ACC112 (cell line): ENCODE results near the gene RPTN.
A peak's percentile ranks its signal among the peaks of the same experiment; 100 is the strongest.

Experiments
- H2AFZ ChIP-seq: fragments of 200-600 bp; sonication (generic); one replicate; pipeline ENCODE4 v1.6.0; 2017; ENCODE audit warnings: antibody characterized with exemption, low read length; ENCODE audit not compliant: unreplicated experiment
- H3K27ac ChIP-seq: fragments of 200-600 bp; sonication (generic); 2 replicates; pipeline ENCODE4 v1.5.1; 2014; ENCODE audit warnings: low read depth, mild to moderate bottlenecking, antibody characterized with exemption, low read length, moderate library complexity
- H3K27me3 ChIP-seq: fragments of 200-600 bp; sonication (generic); 2 replicates; pipeline ENCODE4 v1.6.1; 2014; ENCODE audit warnings: mild to moderate bottlenecking, antibody characterized with exemption, low read length, moderate library complexity, mixed read lengths; ENCODE audit not compliant: insufficient read depth
- H3K36me3 ChIP-seq: fragments of 200-600 bp; sonication (generic); 2 replicates; pipeline ENCODE4 v1.6.1; 2016; ENCODE audit warnings: mild to moderate bottlenecking, antibody characterized with exemption, low read length, moderate library complexity, mixed read lengths; ENCODE audit not compliant: insufficient read depth
- H3K4me1 ChIP-seq: fragments of 200-600 bp; sonication (generic); one replicate; pipeline ENCODE4 v1.6.1; 2016; ENCODE audit warnings: low read length, mixed read lengths; ENCODE audit not compliant: insufficient read depth, unreplicated experiment, control insufficient read depth
- H3K4me3 ChIP-seq: fragments of 200-600 bp; sonication (generic); 2 replicates; pipeline ENCODE4 v1.5.1; 2014; ENCODE audit warnings: mild to moderate bottlenecking, low read depth, low read length
- H3K79me2 ChIP-seq: fragments of 200-600 bp; sonication (generic); one replicate; pipeline ENCODE4 v1.6.0; 2016; ENCODE audit warnings: low read length; ENCODE audit not compliant: control insufficient read depth, unreplicated experiment, insufficient read depth

Gene RPTN

DNA sequence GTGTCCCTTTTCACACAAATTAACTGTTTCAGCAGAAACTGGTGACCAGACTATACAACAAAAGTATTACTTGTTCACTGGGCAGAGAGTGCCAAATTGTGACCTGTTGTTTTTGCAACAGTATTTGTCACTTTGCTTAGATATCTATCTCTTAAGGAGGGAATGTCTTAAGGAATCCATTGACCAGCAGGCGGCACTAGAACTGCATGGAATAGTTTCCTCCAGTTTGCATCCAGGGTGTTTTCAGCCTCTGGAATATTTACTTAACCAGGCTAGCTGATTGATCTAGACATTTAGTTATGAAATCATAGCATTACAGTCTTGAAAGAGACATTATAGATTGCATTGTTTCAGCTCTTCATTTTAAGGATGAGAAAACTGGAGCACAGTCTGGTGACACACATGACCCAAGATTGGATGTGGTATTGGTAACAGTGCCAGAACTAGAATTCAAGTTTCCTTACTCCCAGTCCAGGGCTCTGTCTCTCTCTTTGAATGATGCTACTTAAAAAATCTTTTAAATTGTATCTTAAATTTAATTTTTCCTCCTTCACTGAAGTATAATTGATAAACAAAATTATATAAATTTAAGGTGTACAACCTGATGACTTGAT lies 16.9 kb downstream of the RPTN start:
- H3K27me3 ChIP-seq: peaks cover 38% of the 10 kb centered on the region
- H3K36me3 ChIP-seq: no peaks in the 10 kb centered on the region
- H3K4me1 ChIP-seq: peaks cover 10% of the 10 kb centered on the region
- H2AFZ ChIP-seq: no peak overlapping the region
- no peaks in the 10 kb centered on the region for H3K79me2 ChIP-seq
- H3K27ac ChIP-seq: no peak overlapping the region
- no peak overlapping the region for H3K4me3 ChIP-seq

DNA sequence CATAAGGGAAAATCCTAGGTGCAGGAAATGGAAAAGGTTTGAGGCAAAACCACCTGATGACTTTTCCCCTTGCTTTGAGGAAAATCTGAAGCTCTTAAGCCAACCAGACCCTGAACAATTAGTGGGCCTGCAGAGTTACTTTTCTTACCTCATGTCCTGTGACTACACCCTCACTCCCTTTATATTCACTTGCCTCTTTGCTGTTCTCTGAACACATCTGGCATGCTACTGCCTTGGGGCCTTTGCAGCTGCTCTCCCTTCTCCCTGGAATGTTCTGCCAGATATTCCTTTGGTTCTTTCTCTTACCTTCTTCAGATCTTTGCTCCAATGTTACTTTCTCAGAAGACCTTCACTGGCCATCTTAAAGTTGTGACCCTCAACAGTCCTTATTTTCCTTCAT lies 21.8 kb downstream of the RPTN start:
- no peaks in the 10 kb centered on the region for H3K79me2 ChIP-seq
- no peaks in the 10 kb centered on the region for H3K4me1 ChIP-seq
- H3K27me3 ChIP-seq: peaks cover 86% of the 10 kb centered on the region
- H3K27ac ChIP-seq: no peak overlapping the region
- no peak overlapping the region for H2AFZ ChIP-seq
- no peaks in the 10 kb centered on the region for H3K36me3 ChIP-seq
- H3K4me3 ChIP-seq: no peak overlapping the region

DNA sequence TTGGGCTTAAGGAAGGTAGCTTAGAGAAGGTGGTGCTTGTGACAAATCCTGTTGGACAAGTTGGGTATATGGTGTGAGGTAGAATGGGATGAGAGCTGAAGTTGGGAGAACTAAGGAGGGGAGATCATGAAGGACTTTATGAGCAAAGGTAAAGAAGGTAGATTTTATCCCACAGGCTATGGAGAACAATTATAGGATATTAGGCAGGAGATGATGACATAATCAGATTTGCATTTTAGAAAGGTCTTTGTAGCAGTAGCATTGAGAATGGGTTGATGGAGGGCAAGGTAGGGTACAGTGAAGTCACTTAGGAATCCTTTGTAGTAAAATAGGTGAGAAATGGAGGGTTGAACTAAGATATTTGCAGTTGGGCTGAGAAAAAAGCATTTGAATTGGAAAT lies 28.8 kb downstream of the RPTN start:
- H2AFZ ChIP-seq: no peak overlapping the region
- H3K79me2 ChIP-seq: no peaks in the 10 kb centered on the region
- H3K27me3 ChIP-seq: peaks cover 95% of the 10 kb centered on the region

DNA sequence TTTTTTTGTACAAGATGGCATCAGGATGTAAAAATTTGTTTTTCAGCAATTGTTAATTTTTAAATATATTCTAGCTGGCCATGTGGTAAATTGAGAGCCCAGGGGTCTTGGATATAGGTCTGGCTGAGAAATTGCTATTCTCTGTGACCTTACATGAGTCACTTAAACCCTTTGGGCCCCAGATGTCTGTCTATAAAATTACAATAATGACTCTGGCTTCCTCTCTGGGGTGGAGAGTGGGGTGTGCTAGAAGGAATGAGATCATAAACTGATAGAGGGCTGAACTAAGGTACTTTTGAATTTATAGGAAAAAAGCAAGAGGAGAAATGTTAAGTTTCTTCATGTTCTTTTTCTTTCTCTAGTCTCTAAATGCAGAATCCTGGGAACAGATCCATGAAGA lies 31.4 kb downstream of the RPTN start:
- Histone ChIP-seq H2AFZ (no peak overlapping the region), H3K27ac (no peak overlapping the region), H3K36me3 (no peaks in the 10 kb centered on the region), H3K79me2 (no peaks in the 10 kb centered on the region), H3K27me3 (peaks cover 90% of the 10 kb centered on the region), H3K4me3 (no peak overlapping the region), H3K4me1 (no peaks in the 10 kb centered on the region)

More for the DNA sequence above, 28.8 kb downstream of the RPTN start:
- Histone ChIP-seq H3K4me3 (no peak overlapping the region), H3K36me3 (no peaks in the 10 kb centered on the region), H3K4me1 (no peaks in the 10 kb centered on the region), H3K27ac (no peak overlapping the region)

DNA sequence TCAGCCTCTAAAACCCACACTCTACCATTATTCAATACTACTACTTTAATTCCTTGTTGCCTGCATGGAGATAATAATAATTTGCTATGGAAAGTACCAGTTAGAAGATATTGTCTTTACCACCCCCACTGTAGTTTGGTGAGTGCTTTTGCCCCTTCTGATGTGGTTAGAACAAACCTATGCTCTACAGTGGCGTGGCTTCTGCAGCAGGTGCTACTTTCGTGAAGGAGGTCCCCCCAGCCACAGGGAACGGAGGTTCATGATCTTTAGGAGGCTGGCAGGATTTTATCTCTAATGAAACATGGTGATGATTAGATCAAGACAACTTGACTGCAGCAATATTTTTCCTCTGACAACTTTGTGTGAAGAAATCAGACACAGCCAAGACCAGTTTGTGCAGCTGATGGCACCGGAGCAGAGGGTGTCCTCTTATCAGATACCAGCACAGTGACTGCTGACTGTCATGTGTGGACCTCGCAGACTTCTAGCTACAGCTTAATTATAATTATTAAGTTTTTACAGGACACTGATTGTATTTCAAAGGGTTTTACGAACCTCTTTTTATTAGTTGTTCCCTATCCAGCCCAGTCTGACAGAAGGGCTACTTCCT lies 33.1 kb downstream of the RPTN start:
- H3K4me3 ChIP-seq: no peak overlapping the region
- H2AFZ ChIP-seq: no peak overlapping the region
- H3K27me3 ChIP-seq: peaks cover 89% of the 10 kb centered on the region

DNA sequence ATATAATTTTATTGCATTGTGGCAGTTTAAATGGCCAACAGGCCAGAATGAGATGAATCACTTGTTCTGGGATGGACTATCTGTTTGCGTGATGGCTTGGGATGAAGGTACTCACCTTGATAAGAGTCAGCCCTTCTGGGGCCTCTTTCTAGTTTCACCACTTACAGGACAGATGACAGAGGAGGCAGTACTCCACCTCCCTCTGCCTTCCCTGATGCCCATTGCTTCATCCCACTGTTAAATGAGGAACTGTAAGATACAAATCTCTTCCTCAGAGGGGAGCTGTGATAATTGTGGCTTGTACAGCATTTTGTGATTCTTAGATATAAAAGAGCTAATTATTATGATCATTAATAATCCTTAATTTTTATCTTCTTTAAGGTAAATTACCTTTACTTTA lies 40.1 kb downstream of the RPTN start:
- Histone ChIP-seq H3K79me2 (no peaks in the 10 kb centered on the region), H3K4me1 (no peaks in the 10 kb centered on the region), H3K36me3 (no peaks in the 10 kb centered on the region), H3K27ac (no peak overlapping the region), H3K4me3 (no peak overlapping the region), H3K27me3 (peaks cover 84% of the 10 kb centered on the region), H2AFZ (no peak overlapping the region)

More for the DNA sequence above, 33.1 kb downstream of the RPTN start:
- no peak overlapping the region for H3K27ac ChIP-seq
- H3K79me2 ChIP-seq: no peaks in the 10 kb centered on the region
- no peaks in the 10 kb centered on the region for H3K36me3 ChIP-seq
- no peaks in the 10 kb centered on the region for H3K4me1 ChIP-seq

DNA sequence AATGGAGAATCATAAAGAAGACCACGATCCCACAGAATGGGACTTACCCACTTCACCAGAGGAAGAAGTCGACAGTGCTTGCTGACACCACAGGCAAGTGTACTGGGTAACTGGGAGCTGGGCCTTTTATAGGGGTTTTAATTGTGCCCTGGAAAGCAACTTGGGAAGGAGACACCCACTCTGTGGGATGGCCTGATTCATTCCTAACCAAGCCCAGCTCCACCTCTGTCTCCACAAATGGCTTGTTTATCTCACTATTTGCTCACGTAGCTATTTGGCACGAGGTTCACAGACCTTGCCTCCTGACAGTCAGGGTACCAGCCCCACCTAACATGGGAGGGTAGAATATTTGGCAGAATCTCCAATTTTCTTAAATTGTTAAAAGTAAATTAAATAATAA lies 43.7 kb downstream of the RPTN start, which contains the start of gene TCHH:
TSS of gene TCHH (minus strand) at position 101 of the 400 bp plus-strand sequence. CDS start 1,364 bp downstream, outside the sequence.
- no peaks in the 10 kb centered on the region for H3K79me2 ChIP-seq
- no peaks in the 10 kb centered on the region for H3K36me3 ChIP-seq
- H3K4me3 ChIP-seq: no peak within 1 kb of the TSS
- H3K27me3 ChIP-seq: peaks cover 84% of the 10 kb centered on the region
- H3K27ac ChIP-seq: no peak within 1 kb of the TSS
- H3K4me1 ChIP-seq: peaks cover 4% of the 10 kb centered on the region
- H2AFZ ChIP-seq: no peak within 1 kb of the TSS

DNA sequence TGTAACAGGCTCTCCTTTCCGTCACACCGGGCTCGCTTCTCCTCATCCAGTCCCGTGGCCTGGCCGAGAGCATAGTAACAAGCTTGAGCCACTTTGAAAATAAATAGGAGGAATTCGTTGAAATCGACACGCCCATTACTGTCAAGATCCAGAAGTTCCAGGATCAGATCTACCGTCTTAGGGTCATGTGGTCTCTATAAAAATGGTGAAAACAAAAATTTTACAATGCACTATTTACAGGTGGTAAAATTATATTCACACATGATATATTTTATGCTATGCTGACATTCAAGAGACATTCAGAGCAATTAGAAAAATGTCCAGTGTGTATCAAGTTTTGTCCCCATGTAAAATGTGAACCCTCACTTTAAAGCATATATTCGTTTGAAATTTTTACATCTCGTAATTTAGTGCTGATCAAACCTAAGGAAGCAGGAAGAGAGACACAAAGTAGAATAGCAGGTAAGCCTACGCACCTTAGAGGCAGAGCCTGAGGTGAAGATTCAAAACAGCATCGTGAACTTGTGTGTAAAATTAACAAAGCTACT lies 46.1 kb downstream of the RPTN start:
- no peaks in the 10 kb centered on the region for H3K79me2 ChIP-seq
- peaks cover 86% of the 10 kb centered on the region for H3K27me3 ChIP-seq
- peaks cover 4% of the 10 kb centered on the region for H3K4me1 ChIP-seq
- H3K27ac ChIP-seq: no peak overlapping the region
- H3K4me3 ChIP-seq: peak overlapping the region; percentile 70
- H3K36me3 ChIP-seq: no peaks in the 10 kb centered on the region
- H2AFZ ChIP-seq: no peak overlapping the region

DNA sequence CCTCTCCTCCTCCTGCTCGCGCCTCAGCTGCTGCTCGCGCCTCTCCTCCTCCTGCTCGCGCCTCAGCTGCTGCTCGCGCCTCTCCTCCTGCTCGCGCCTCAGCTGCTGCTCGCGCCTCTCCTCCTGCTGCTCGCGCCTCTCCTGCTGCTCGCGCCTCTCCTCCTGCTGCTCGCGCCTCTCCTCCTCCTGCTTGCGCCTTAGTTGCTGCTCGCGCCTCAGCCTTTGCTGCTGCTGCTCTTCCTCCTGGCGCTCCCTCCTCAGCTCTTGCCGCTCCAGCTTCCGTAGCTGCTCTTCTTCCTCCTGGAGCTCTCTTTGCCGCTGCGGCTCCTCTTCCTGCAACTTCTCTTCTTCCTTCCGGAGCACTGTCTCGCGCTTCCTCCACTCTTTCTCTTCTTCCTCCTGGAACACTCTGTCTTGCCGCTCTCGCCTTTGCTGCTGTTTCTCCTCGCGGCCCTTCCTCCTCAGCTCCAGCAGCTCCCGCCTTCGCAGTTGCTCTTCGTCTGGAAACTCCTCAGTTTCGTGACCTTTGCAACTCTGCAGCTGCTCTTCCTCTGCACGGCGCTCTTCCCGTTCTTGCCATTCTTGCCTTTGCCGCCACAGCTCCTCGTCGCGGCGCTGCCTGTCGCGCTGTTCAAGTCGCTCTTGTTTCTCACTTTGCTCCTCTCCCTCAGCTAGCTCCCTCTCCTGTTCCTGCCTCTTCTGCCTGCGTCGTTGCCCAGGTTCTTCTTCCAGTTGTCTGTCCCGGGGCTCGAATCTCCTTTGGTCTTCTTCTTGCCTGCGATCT lies 46.7 kb downstream of the RPTN start:
- Histone ChIP-seq H3K4me1 (peaks cover 4% of the 10 kb centered on the region), H3K79me2 (no peaks in the 10 kb centered on the region), H3K36me3 (no peaks in the 10 kb centered on the region), H3K27me3 (peaks cover 89% of the 10 kb centered on the region), H3K4me3 (peak overlapping the region; percentile 70), H3K27ac (no peak overlapping the region), H2AFZ (peak overlapping the region; percentile 16)

DNA sequence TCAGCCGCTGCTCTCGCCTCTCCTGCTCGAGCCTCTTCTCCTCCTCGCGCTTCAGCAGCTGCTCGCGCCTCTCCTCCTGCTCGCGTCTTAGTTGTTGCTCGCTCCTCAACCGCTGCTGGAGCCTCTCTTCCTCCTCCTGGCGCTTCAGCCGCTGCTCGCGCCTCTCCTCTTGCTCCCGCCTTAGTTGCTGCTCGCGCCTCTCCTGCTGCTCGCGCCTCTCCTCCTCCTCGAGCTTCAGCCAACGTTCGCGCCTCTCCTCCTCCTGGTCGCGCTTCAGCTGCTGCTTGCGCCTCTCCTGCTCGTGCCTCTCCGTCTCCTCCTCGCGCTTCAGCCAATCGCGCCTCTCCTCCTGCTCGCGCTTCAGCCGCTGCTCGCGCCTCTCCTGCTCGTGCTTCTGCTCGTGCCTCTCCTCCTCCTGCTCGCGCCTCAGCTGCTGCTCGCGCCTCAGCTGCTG lies 47.5 kb downstream of the RPTN start:
- Histone ChIP-seq H3K4me3 (peak overlapping the region; percentile 79), H3K27me3 (peaks cover 89% of the 10 kb centered on the region), H3K79me2 (no peaks in the 10 kb centered on the region), H2AFZ (peak overlapping the region; percentile 66), H3K27ac (no peak overlapping the region), H3K36me3 (no peaks in the 10 kb centered on the region), H3K4me1 (peaks cover 4% of the 10 kb centered on the region)
